MM.1S (cell line): ENCODE data around the gene MYL6B.

Experiments used
- CTCF ChIP-seq: fragments of 300-600 bp; sonication (generic); IDR thresholded peaks from 2 replicates; pipeline ENCODE4 v1.5.1; 2016; ENCODE audit warnings: antibody characterized with exemption, low read length, mixed read lengths
- EZH2 ChIP-seq: fragments of 300-600 bp; sonication (generic); optimal IDR thresholded peaks from 2 replicates; pipeline ENCODE3; 2017; ENCODE audit warnings: low read depth, mild to moderate bottlenecking, antibody characterized with exemption, low read length, mixed read lengths

GRCh38 chr12:56146492-56147460 lies 5.6 kb upstream of the MYL6B start:
- TF ChIP-seq CTCF (no peak), EZH2 (no peak)
